NCI-H2227 (cell line): ENCODE measurements around the gene OTX2.
A peak's percentile ranks its signal among the peaks of the same experiment; 100 is the strongest.

Experiments used
- DNase-seq: peaks from one replicate; lab custom pipeline; 2025; ENCODE audit not compliant: unreplicated experiment; lab: John Stamatoyannopoulos, UW

Gene OTX2

DNA sequence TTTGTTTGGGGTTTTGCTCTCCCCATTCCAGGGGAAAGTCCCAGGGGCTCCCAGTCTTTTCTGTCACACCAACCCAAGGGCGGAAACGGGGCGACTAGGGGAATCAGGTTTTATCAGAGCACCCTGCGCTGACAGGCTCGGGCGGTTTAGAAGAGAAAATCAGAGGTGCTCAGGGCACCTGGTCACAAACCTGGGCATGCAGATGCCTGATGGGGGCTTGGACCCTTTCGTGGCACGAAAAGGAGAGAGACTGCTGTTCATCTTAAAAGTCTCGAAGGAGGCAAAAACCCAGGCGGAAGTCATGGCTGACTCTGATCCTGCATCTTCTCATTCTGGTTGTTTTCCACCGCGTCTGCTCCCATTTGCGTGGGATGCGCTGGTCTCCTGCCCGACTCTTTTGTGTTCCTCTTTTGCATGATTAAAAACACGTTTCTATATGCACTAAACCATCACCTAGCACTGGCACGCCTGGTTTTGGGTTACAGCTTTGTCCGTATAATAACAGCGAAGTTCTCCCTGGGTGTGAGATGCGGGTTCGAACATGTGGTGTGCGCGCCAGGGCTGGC, 13.2 kb downstream of the OTX2 start:
- no peak for DNase-seq

DNA sequence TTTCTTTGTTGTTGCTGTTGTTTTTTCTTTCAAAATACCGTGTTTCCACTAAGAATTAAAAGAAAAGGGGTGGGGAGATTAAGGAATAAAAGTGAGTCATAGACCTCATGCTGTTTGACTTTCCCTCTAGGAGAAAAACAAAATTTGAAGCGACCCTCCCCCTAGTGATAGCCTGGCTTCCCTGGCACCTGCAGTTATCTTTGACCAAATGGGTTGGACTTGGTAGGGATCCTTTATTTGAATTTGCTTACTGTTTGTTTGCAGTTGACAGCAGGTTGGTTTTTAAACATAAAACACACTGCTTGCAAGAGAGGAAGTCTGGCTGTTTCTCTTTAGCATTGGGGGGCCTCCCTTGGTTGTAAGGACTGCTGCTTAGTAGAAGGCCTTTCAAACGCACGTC, 14.0 kb downstream of the OTX2 start:
- DNase-seq: no peak

DNA sequence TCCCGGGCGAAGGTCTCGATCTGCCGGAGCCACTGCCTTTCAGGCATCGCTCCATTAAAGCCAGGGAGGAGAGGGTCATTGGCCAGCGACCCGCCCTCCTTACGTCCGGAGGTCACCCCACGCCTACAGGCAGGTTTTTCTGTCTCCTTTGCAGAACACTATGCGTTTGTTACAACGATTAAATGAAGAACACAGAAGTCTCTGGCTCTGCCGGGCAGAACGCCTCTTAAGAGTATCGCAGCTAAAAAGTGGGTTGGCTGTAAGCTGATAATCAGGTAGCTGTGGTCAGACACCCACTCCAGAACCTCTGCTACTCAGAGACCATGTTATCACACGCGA, 15.0 kb downstream of the OTX2 start:
- DNase-seq: no peak

DNA sequence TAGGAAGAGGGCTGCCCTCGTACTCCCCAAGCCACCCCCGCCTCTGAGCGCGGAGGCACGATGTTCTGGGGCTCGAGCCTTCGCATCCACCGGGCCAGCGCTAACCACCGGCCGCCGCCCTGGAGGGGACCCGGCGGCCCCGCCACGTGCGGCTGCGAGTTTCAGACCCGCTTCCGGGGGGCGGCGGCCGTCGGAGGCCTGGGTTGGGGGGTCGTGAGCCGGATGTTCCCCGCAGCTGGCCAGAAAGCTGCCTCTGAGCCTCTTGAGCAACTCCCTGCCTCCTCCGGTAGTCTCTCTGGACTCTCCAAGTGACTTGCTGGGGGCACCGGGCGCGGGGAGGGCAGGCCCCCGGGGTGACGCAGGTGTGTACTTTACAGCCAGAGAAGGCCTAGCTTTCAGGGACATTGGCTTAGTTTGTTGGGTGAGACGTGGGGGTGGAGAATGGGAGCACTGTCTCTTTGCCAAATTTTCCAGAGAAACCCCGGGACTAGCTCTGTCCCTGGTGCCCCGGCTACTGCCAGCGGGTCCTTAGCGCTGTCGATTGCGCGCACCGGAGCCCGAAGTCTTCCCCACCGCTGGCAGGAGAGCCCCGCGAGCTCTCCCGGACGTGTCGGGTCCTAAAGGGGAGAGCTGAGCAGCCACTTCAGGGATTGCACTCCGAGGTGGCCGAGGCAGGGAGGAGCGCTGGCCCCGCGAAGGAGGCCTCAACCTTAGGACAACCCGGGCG, 15.6 kb downstream of the OTX2 start:
- DNase-seq: no peak

DNA sequence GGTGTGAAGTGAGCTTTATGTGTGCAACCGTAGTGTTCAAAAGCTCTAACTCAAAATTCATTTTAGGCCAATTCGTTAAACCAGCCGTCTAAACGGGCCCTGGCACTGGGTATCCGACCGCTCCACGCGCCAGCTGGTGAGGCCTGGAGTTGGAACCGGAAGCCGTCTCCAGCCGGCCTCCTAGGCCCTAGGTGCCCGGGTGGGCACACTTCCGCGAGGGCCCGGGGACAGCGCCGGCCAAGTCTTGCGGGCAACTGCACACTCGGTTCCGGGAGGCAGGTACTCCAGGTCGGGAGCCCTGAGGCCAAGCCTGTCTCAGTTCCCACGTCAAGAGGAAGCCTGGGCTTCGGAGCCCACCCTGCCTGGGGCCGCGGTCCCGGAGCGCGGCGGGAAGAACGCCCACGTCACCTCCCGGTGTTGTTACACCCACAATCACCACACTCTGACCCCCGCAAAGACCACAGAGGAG, 16.2 kb downstream of the OTX2 start:
- DNase-seq: no peak

DNA sequence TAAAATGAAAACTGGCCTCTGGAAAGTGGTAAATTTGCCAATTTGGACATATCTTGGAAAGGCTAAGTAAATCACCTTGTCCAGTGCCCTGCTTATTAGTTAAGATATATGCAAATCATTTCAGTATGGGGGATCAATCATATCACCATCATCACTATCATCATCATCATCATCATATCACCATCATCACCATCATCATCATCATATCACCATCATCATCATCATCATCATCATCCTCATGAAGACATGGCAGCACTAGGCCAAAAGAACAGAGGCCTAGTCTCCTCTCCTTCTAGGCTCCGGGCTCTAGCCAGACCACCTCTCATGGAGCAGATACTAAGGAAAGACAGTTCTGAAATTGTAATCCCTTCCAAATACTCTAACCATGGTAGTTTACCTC, 20.3 kb downstream of the OTX2 start:
- DNase-seq: no peak

DNA sequence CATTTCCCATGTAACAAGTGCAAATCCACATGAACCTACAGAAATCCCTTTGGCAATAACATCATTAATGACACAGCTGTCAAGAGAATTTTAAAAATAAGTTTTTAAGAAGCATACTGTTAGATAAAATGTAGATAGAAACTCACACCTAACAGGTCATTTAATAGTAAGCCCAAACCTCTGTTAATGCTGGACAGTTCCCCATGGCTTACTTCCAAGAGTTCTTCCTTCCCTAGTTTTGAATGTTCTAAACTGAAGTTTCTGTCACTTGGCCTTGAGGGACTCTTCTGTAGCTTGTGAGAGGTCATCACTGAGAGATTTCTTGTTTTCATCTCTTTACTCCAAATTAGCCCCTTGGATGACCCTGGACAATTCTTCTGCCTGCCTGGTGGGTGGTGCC, 22.7 kb downstream of the OTX2 start:
- DNase-seq: no peak

DNA sequence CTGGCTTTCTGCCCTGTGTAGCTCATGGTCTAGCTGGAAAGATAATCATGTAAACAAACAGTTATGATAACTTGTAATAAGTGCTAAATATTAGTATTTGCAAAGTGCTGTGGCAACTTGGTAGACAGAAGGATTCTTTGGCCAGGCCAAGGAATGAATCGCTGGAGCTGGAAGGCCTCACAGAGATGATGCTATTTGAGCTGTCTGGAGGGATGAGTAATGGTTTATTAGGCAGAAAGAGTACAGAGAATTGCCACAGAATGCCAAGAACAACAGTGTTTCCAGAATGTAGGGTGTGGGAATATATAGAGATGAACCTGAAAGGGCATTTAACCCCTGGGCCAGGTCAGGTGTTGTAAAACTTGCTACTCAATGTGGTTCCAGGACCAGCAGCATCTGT, 27.6 kb downstream of the OTX2 start:
- no peak for DNase-seq

DNA sequence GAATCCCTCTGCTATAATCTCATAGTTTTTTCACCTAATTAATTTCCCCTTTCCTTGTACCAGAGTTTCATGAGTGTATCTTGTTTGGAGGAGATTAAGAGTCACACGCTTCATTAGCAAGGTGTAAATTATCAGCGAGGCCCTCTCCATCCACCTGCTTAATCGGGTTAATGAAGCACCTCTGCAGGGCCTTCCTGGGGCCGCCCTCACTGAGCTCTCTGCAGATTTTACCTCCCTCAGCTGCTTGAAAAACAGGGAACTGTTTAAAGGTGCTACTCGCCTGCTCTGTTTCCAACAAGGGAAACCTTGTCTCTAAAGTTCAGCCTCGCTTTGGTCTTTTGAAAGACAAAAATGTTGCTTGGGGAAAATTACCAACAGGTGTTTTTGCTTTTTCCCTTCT, 35.8 kb downstream of the OTX2 start:
- no peak for DNase-seq

DNA sequence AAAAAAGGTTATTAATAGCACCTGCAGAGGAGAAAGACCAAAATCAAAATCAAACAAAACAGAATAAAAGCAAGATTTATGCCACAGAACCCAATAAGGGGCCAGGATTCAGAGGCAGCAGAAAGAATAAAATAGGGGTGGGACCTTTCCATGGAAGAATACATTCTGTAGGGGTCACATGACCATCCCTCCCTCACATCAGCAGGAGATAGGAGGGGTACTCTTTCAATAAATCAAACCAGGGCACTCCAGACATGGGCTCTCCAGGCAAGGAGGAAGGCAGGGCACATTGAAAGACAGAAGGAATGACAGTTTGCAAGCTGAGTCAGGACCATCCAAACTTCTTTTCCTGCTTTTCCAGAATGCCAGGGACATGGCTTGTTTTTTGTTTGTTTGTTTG, 39.8 kb downstream of the OTX2 start:
- no peak for DNase-seq

DNA sequence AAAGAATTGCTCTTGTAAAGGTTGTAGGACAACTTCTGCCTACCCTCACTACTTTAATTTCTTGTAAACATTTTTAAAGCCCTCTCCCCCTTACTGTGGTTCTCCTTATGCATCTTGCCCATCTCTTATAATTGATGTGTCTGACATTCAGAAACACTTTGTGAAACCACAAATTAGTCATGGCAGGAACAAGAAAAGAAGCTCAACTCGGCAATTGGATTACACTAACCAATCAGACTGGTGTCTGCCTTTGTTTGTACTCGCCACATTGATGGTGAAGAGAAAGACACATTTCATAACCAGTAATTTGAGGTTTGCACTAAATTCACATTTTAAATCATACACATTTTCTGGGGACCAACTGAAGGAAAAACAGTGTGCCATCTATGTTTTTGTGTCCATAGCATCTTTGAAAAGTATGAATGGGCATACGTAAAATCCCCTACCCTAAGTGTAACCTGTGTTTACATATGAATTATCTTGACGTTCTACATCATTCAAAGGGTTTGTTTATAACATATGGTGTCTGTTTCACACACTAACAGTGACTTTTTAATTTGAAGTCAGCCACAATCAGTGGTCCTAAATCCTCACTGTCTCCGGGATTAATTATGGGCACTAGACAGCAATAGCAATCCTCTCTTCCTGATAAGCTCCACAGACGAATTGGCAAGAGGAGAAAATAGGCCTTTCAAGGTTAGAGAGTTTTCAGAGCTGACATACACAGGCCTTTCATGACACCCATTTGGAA, 49.9 kb downstream of the OTX2 start:
- DNase-seq: peak; percentile 41

DNA sequence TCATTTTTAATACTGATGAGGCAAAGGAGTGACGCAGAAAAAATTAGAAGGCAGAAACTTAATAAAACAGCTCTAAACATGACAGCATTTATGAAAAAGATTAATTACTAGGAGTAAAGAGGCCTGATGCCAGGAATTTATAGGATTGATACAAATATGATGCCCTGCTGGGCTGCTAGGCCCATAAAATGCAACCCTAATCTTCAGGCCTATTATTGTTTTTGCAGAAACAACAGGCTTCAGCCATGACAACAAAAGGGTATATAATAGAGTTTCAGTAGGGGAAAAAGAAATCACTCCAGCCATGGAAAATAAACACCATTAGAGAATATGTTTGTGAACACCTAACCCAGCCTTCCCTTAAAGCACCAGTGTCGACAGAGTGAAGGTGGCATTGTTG, 50.6 kb downstream of the OTX2 start:
- peak; percentile 41 for DNase-seq

DNA sequence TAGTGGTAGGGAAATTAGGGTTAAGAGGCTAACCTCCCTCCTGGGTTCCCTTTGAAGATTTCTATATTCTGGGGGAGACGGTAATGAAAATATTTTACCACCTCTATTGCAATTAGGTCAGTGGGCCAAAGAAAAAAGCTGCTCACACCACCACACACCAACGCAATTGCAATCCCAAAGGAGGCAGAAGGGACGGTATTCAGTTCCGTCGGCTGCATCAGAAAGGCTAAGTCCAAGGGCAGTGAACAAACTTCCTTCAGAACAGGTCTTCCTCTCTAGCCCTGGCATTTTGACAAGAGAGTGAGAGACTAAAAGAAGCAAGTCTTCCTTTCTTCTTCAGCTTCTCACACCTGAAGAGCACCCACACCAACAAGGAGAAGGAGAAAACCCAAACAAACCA, 51.2 kb downstream of the OTX2 start:
- peak; percentile 25 for DNase-seq

DNA sequence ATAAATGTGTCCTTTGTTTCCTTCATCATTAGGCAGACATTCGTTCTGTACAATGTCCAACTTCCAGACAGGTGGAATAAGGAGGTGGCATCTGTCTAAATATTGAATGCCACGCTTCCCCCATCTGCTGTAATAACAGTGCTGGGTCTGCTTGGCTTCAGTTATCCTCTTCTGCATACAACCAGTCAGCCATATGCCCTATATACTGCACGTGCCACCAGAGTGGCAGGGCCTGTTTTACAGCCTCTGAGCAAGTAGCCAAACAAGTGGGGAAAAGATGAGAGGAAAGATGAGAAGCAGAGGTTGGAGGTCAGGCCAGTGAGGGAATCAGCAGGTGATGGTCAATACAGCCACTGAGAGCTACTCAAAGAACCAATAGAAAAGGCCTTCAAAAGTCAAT, 55.4 kb downstream of the OTX2 start:
- no peak for DNase-seq

DNA sequence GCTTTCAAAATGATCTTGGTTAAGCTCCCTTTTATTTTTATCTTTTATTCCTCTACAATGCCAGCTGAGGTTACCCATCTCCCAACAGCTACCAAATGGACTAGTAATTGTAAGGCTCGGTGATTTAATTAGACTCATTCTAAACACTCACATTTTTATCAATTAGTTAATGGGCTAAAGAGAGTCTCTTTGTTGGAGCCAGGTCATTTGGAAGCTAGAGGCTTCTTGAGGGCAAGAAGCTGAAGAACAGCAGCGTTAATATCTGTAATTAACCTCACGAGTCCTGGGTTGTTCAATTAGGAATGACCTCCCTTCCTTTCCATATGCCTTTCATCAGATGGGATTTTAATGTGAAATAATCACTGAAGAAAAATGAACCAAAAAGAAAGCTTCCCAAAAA, 56.9 kb downstream of the OTX2 start:
- DNase-seq: no peak

DNA sequence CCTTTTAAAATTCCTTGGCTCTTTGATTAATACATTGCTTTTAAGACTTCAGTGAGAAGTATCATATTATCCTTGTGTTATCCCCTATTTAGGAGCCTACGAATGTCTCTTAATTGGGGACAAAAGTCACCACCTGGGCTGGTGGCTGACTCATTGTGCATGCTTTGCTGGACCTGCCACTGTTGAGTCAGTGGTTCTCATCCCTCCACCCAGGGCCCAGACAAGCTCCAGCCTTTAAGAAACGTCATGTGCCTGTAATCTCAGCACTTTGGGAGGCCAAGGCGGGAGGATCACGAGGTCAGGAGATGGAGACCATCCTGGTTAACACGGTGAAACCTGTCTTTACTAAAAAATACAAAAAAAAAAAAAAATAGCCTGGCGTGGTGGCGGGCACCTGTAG, 57.9 kb downstream of the OTX2 start:
- no peak for DNase-seq

DNA sequence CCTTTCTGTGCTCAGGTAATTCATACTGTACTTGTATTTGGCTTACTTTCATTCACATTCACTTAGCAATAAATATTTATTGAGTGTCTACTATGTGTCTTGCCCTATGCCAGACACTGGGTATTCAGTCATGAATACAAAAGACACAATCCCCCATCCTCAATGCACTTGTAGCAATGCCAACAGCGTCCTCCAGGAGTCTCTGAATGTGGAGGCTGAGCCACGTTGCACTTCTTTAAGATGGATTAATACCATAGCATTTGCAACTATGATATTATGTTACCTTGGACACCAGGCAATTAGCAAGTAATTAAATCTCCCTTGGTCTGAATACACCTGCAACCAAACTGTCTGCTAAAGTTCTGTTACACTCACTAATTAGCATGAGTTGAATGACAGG, 58.8 kb downstream of the OTX2 start:
- DNase-seq: no peak
